K562 (cell line): ENCODE results near the gene RBM15. TPM values are rescaled to one million over a fixed set of nuclear protein-coding genes. Genes with fewer than 3 reads are reported as not detected.

Experiments used
- CBX1 ChIP-seq: sonication (generic); IDR thresholded peaks from 2 replicates; pipeline ENCODE4 v1.6.1; 2016; ENCODE audit warnings: antibody characterized with exemption, low read depth, mild to moderate bottlenecking
- HDAC3 ChIP-seq: fragments of 450-650 bp; IDR thresholded peaks from 2 replicates; pipeline ENCODE4 v1.6.1; 2018; ENCODE audit warnings: borderline replicate concordance, mild to moderate bottlenecking, moderate library complexity; ENCODE audit not compliant: partially characterized antibody
- LARP7 ChIP-seq: fragments of 450-650 bp; IDR thresholded peaks from 2 replicates; pipeline ENCODE4 v1.6.1; 2016
- MAX ChIP-seq: sonication (generic); formaldehyde crosslinking; IDR thresholded peaks from 2 replicates; pipeline ENCODE4 v1.9.0; 2022; ENCODE audit warnings: mild to moderate bottlenecking, missing genetic modification reagents
- MTA1 ChIP-seq: fragments of 450-650 bp; IDR thresholded peaks from 2 replicates; pipeline ENCODE4 v1.6.1; 2017; ENCODE audit warnings: borderline replicate concordance
- NRF1 ChIP-seq, 2 experiments: fragments of 450-650 bp; IDR thresholded peaks in 1 of 2; conservative IDR thresholded peaks in 1 of 2; 2 replicates each; pipeline ENCODE4 v1.6.1; 2014; ENCODE audit warnings: mild to moderate bottlenecking in 2 of 2
- ZMIZ1 ChIP-seq, 2 experiments: fragments of 150-350 bp in 1 of 2; IDR thresholded peaks; 2 replicates each; pipeline ENCODE4 v1.6.1; 2012 to 2016; ENCODE audit warnings: low read depth in 2 of 2, low read length in 2 of 2, mild to moderate bottlenecking in 1 of 2, moderate library complexity in 1 of 2
- polyA plus RNA-seq, 8 experiments: library from polyadenylated mRNA; depleted of rRNA in 4 of 8; stranded (reverse) in 5 of 8; unstranded in 3 of 8; fragments of >200 nt; fragmentation: Nextera tagmentation in 2 of 8; fragmentation: Illumina TruSeq in 1 of 8; extraction: Ambion mirVana in 2 of 8; extraction: Trizol in 1 of 8; gene quantifications; 2 replicates each; pipeline versions ENCODE4 v1.2.1 to v1.2.3, GENCODE V29; 2011 to 2014; ENCODE audit warnings: inconsistent platforms in 1 of 8, missing spikeins in 1 of 8
- total RNA-seq, 7 experiments: library from RNA; depleted of rRNA in 6 of 7; stranded (reverse); fragments of >200 nt in 6 of 7; fragmentation: Illumina TruSeq in 2 of 7; extraction: Trizol in 2 of 7; gene quantifications; 2 replicates each; pipeline versions ENCODE4 v1.2.1 to v1.2.3, GENCODE V29; 2011 to 2021; ENCODE audit warnings: low replicate concordance in 1 of 7
- TF ChIP-seq, protein P1 (sequence below), 2 experiments: fragments of 450-650 bp in 1 of 2; sonication (generic) in 1 of 2; formaldehyde crosslinking in 1 of 2; IDR thresholded peaks; 2 replicates each; pipeline versions ENCODE4 v1.7.1 to v1.9.0; 2016 to 2022; ENCODE audit warnings: inconsistent platforms in 1 of 2, mild to moderate bottlenecking in 1 of 2, missing genetic modification reagents in 1 of 2
- TF ChIP-seq, protein P2 (sequence below): fragments of 450-650 bp; formaldehyde crosslinking; IDR thresholded peaks from 2 replicates; pipeline ENCODE4 v1.4.0; 2020; ENCODE audit warnings: mild to moderate bottlenecking, moderate library complexity

RBM15 gene
- total and polyA plus RNA-seq, 9 of the 15 experiments (the other 6 are each of a cell fraction or from before 2014, with no cell fraction given), result 2.4 to 63.4 (median 28.2) TPM

GRCh38 chr1:110355321-110355720, 16.1 kb downstream of the RBM15 start (continued):
- TF ChIP-seq, protein P1, sequence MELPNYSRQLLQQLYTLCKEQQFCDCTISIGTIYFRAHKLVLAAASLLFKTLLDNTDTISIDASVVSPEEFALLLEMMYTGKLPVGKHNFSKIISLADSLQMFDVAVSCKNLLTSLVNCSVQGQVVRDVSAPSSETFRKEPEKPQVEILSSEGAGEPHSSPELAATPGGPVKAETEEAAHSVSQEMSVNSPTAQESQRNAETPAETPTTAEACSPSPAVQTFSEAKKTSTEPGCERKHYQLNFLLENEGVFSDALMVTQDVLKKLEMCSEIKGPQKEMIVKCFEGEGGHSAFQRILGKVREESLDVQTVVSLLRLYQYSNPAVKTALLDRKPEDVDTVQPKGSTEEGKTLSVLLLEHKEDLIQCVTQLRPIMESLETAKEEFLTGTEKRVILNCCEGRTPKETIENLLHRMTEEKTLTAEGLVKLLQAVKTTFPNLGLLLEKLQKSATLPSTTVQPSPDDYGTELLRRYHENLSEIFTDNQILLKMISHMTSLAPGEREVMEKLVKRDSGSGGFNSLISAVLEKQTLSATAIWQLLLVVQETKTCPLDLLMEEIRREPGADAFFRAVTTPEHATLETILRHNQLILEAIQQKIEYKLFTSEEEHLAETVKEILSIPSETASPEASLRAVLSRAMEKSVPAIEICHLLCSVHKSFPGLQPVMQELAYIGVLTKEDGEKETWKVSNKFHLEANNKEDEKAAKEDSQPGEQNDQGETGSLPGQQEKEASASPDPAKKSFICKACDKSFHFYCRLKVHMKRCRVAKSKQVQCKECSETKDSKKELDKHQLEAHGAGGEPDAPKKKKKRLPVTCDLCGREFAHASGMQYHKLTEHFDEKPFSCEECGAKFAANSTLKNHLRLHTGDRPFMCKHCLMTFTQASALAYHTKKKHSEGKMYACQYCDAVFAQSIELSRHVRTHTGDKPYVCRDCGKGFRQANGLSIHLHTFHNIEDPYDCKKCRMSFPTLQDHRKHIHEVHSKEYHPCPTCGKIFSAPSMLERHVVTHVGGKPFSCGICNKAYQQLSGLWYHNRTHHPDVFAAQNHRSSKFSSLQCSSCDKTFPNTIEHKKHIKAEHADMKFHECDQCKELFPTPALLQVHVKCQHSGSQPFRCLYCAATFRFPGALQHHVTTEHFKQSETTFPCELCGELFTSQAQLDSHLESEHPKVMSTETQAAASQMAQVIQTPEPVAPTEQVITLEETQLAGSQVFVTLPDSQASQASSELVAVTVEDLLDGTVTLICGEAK (IDR thresholded peaks at IDR 0.05), result no peak
- TF ChIP-seq, protein P1 (CRISPR knock-in tag; IDR thresholded peaks at IDR 0.05), result no peak
- TF ChIP-seq, protein P2, sequence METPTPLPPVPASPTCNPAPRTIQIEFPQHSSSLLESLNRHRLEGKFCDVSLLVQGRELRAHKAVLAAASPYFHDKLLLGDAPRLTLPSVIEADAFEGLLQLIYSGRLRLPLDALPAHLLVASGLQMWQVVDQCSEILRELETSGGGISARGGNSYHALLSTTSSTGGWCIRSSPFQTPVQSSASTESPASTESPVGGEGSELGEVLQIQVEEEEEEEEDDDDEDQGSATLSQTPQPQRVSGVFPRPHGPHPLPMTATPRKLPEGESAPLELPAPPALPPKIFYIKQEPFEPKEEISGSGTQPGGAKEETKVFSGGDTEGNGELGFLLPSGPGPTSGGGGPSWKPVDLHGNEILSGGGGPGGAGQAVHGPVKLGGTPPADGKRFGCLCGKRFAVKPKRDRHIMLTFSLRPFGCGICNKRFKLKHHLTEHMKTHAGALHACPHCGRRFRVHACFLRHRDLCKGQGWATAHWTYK (CRISPR knock-in tag), result no peak
- no peak for TF ChIP-seq ZMIZ1 (IDR thresholded peaks at IDR 0.05; ENCODE audit: low read depth in 2 of 2, low read length in 2 of 2)
- no peak for TF ChIP-seq NRF1 (conservative IDR thresholded peaks at IDR 0.05 in 1 of 2, IDR thresholded peaks at IDR 0.05 in 1 of 2)
- no peak for TF ChIP-seq MAX (CRISPR knock-in tag)
- TF ChIP-seq LARP7, result no peak
- TF ChIP-seq CBX1, result no peak
- TF ChIP-seq MTA1, result no peak
- no peak for TF ChIP-seq HDAC3
